Measurements from ENCODE around the gene ABCD3.
"Not testable (repeated sequence)": the region's sequence is repeated elsewhere in the genome, so short reads cannot be mapped to it uniquely, and the experiment has no call there.

ABCD3 gene

GRCh38 chr1:94553323-94553730, 135.1 kb downstream of the ABCD3 start:
- no peak for DNase-seq

- DNase-seq = no peak
Observed at GRCh38 chr1:94553931-94554330, 135.7 kb downstream of the ABCD3 start.

- no peak for DNase-seq
Observed at GRCh38 chr1:94554580-94554979, 136.4 kb downstream of the ABCD3 start.

- DNase-seq = no peak
Observed at GRCh38 chr1:94555091-94555490, 136.9 kb downstream of the ABCD3 start.

GRCh38 chr1:94559921-94560320, 141.7 kb downstream of the ABCD3 start:
- no peak for DNase-seq

- DNase-seq = no peak
Observed at GRCh38 chr1:94560333-94560732, 142.1 kb downstream of the ABCD3 start.

GRCh38 chr1:94562519-94563260, 144.5 kb downstream of the ABCD3 start:
- no peak for DNase-seq

- no peak for DNase-seq
Observed at GRCh38 chr1:94565901-94566300, 147.7 kb downstream of the ABCD3 start.

GRCh38 chr1:94566436-94566835, 148.2 kb downstream of the ABCD3 start:
- DNase-seq = not testable (repeated sequence)

- not testable (repeated sequence) for DNase-seq
Observed at GRCh38 chr1:94567975-94568607, 149.9 kb downstream of the ABCD3 start.
